NCI-H2196 treated with DMSO at 0.1 percent for 48 hours (cell line): Measurements from ENCODE around the gene ZNF839.

Experiments
- DNase-seq: peaks from one replicate; lab custom pipeline; 2025; ENCODE audit not compliant: unreplicated experiment; lab: John Stamatoyannopoulos, UW

The ZNF839 gene

DNA sequence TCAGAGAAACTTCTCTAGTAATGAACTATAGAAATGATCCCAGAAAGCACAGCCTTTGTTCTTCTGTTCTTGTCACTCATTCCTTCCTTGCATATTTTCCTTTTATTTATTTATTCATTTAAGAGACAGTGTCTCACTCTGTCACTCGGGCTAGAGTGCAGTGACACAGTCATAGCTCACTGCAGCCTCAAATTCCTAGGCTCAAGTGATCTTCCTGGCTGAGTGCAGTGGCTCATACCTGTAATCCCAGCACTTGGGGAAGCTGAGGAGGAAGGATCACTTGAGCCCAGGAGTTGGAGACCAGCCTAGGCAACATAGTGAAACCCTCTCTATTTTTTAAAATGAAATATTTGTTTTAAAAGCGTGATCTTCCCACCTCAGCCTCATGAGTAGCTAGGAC is 54.7 kb downstream of the ZNF839 start:
- no peak for DNase-seq

- no peak for DNase-seq
These were observed 55.6 kb downstream of the ZNF839 start for GRCh38 chr14:102375119-102375518.

DNA sequence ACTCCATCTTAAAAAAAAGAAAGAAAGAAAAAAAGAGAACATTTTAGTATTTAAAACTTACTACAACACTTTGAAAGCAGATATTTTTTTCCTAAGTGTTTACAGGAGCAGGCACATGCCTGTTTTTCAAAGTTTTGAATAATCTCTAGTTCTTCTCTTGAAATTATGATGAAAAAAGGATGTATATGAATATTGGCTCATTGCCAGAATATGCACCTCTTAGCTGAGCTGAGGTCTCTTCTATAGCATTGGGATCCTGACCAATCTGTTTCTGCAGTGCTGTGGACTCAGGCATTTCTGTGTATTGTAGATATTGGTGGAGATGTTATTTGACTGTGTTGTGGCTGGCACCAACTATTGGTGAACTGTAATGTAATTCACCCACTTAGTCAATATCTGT is 58.1 kb downstream of the ZNF839 start:
- DNase-seq = no peak

DNA sequence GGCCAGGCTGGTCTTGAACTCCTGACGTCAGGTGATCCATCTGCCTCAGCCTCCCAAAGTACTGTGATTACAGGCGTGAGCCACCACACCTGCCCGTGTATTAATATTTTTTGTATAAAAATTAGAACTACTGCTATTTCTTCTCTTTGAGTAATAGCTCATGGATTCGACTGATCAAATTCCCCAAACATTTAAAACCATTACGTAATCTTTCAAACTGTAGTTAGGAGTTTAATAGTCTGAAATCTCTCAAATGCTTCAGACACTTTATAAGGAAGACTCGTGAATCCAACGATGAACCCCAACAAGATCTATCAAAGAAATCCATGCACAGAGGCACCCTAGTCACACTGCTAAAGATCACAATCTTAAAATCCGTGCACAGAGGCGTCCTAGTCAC is 59.3 kb downstream of the ZNF839 start:
- no peak for DNase-seq

- no peak for DNase-seq
These were observed 67.5 kb downstream of the ZNF839 start for GRCh38 chr14:102387086-102387485.

DNA sequence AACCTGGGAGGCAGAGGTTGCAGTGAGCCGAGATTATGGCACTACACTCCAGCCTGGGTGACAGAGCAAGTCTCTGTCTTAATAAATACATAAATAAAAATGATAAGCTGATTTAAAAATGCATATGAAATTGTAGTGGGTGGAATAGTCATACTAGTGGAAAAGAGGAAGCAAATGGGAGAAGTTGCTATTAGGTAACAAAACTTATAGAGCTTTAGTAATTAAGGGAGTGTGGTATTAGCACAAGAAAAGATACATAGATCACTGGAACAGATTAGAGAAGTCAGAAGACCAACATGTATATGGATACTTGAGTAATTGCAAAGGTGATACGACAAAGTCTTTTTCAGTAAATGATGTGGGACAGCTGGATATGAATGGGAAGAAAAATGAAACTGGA is 69.7 kb downstream of the ZNF839 start:
- DNase-seq = no peak

- DNase-seq = no peak
These were observed 70.7 kb downstream of the ZNF839 start for GRCh38 chr14:102390064-102390855.
